A673 (cell line): ENCODE data around the gene CDH4.

Experiments used
- CTCF ChIP-seq: fragments of 300-800, 200-600 bp; sonication (generic); conservative IDR thresholded peaks from 2 replicates; pipeline ENCODE4 v1.5.1; 2017; ENCODE audit warnings: low read depth, mild to moderate bottlenecking, antibody characterized with exemption, low read length, moderate library complexity, mixed read lengths
- EZH2 ChIP-seq: fragments of 200-600 bp; sonication (generic); IDR thresholded peaks from 2 replicates; pipeline ENCODE4 v1.6.1; 2017; ENCODE audit warnings: borderline replicate concordance, low read depth, mild to moderate bottlenecking, mixed read lengths, antibody characterized with exemption, low read length; ENCODE audit not compliant: poor library complexity, severe bottlenecking

- TF ChIP-seq CTCF (no peak), EZH2 (no peak)
Observed at GRCh38 chr20:61292391-61292790, 40.3 kb downstream of the CDH4 start.
